Mucosa of descending colon (tissue), 3 donors: ENCODE measurements around the gene DNTTIP2. TPM values are rescaled to one million over a fixed set of nuclear protein-coding genes. Genes with fewer than 3 reads are reported as not detected.
"Not testable (repeated sequence)": the region's sequence is repeated elsewhere in the genome, so short reads cannot be mapped to it uniquely, and the experiment has no call there.

Experiments used
- ATAC-seq: fragments of 200-7000 bp; cut with Tn5 transposase; one replicate; pipeline ENCODE4 v1.9.1; 2020; ENCODE audit warnings: mild to moderate bottlenecking, moderate library complexity
- DNase-seq, 3 donors: peaks; one replicate each; pipeline ENCODE4 v3.0.0-alpha.2; 2020
- H3K36me3 ChIP-seq: fragments of 200-600 bp; one replicate; pipeline ENCODE4 v1.8.0; 2021; ENCODE audit warnings: low read depth, mild to moderate bottlenecking
- H3K4me1 ChIP-seq: fragments of 200-600 bp; one replicate; pipeline ENCODE4 v1.8.0; 2021; ENCODE audit warnings: low read depth, mild to moderate bottlenecking
- H3K4me3 ChIP-seq: fragments of 200-600 bp; one replicate; pipeline ENCODE4 v1.8.0; 2021; ENCODE audit warnings: mild to moderate bottlenecking
- H3K9me3 ChIP-seq: fragments of 200-600 bp; one replicate; pipeline ENCODE4 v1.8.0; 2021; ENCODE audit warnings: mild to moderate bottlenecking
- intact Hi-C, 2 donors: fragments of 100-400 bp; cut with DNase I in 1 of 2; cut with micrococcal nuclease in 1 of 2; formaldehyde crosslinking; loops; one replicate each; pipeline versions ENCODE4 v1.11.0 to v1.11.1; 2022; cut with DNase I, micrococcal nuclease
- total RNA-seq, 3 donors: library from RNA; stranded (reverse); fragmentation: NEBNext Ultra II Directional in 2 of 3; extraction: Animal tissue kit (Norgen Biotek cat#: 25700) in 2 of 3; gene quantifications; one replicate each; pipeline versions ENCODE4 v1.2.1 to v1.2.4, GENCODE V29; 2021 to 2023
- TF ChIP-seq, protein P1 (sequence below): fragments of 200-600 bp; IDR thresholded peaks from one replicate; pipeline ENCODE4 v1.8.0; 2022; ENCODE audit warnings: antibody characterized with exemption, mild to moderate bottlenecking
- donor health status: DM: no; HTN: no; CAD: no; lungs with moderate emphysema.
- donor health status: DM: no; HTN: no; CAD: no.
- donor health status: DM: no; HTN: yes; CAD: no.

Gene DNTTIP2
- total RNA-seq, 3 donors from 2014 or later = 29.0 to 52.7 (median 29.5) TPM

- no peak for DNase-seq
These were observed 39.7 kb downstream of the DNTTIP2 start for GRCh38 chr1:93839307-93839706.

DNA sequence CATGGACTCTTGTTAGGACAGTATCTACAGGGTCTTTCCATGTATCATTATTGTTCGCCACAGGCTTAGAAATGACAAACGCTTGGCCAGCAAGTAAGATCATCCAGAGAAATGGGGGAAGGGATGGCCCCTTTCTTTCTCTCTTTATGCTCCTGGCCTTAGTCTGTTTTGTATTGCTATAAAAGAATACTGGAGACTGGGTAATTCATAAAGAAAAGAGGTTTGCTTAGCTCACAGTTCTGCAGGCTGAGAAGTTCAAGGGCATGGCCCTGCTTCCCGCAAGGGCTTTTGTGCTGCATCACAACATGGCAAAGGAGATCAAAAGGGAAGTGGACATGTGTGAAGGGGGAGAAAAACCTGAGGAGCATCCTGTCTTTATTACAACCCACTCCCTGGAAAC lies 41.0 kb downstream of the DNTTIP2 start:
- Histone ChIP-seq H3K9me3 (peaks cover 10% of the 10 kb centered on the region), H3K4me3 (no peak overlapping the region), H3K36me3 (no peaks in the 10 kb centered on the region), H3K4me1 (no peaks in the 10 kb centered on the region)
- TF ChIP-seq, protein P1, sequence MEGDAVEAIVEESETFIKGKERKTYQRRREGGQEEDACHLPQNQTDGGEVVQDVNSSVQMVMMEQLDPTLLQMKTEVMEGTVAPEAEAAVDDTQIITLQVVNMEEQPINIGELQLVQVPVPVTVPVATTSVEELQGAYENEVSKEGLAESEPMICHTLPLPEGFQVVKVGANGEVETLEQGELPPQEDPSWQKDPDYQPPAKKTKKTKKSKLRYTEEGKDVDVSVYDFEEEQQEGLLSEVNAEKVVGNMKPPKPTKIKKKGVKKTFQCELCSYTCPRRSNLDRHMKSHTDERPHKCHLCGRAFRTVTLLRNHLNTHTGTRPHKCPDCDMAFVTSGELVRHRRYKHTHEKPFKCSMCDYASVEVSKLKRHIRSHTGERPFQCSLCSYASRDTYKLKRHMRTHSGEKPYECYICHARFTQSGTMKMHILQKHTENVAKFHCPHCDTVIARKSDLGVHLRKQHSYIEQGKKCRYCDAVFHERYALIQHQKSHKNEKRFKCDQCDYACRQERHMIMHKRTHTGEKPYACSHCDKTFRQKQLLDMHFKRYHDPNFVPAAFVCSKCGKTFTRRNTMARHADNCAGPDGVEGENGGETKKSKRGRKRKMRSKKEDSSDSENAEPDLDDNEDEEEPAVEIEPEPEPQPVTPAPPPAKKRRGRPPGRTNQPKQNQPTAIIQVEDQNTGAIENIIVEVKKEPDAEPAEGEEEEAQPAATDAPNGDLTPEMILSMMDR = no peak
- intact Hi-C loops = no loop called here
- ATAC-seq = no peak
- DNase-seq = no peak

More at GRCh38 chr1:93839307-93839706, 39.7 kb downstream of the DNTTIP2 start:
- H3K4me3 ChIP-seq = no peak overlapping the region
- TF ChIP-seq, protein P1 = no peak
- no peak for ATAC-seq
- intact Hi-C loops = no loop called here
- H3K4me1 ChIP-seq = no peaks in the 10 kb centered on the region
- no peaks in the 10 kb centered on the region for H3K36me3 ChIP-seq
- no peaks in the 10 kb centered on the region for H3K9me3 ChIP-seq

- H3K36me3 ChIP-seq, ATAC-seq, H3K4me3 ChIP-seq, H3K4me1 ChIP-seq, intact Hi-C loops, DNase-seq: not testable (repeated sequence)
- peaks cover 17% of the 10 kb centered on the region for H3K9me3 ChIP-seq
These were observed 45.7 kb downstream of the DNTTIP2 start for GRCh38 chr1:93833293-93833692.

- no peak overlapping the region for H3K4me3 ChIP-seq
- no peak for DNase-seq
- peaks cover 17% of the 10 kb centered on the region for H3K9me3 ChIP-seq
- ATAC-seq = no peak
- intact Hi-C loops = no loop called here
- H3K36me3 ChIP-seq = no peaks in the 10 kb centered on the region
- no peaks in the 10 kb centered on the region for H3K4me1 ChIP-seq
- TF ChIP-seq, protein P1 = no peak
These were observed 49.9 kb downstream of the DNTTIP2 start for GRCh38 chr1:93829061-93829460.

GRCh38 chr1:93828367-93828755 lies 50.6 kb downstream of the DNTTIP2 start:
- H3K9me3 ChIP-seq = peaks cover 12% of the 10 kb centered on the region
- no peak overlapping the region for H3K4me3 ChIP-seq
- ATAC-seq = no peak
- TF ChIP-seq, protein P1 = no peak
- intact Hi-C loops = no loop called here
- H3K4me1 ChIP-seq = no peaks in the 10 kb centered on the region
- no peaks in the 10 kb centered on the region for H3K36me3 ChIP-seq
- DNase-seq = no peak

- Histone ChIP-seq H3K36me3 (no peaks in the 10 kb centered on the region), H3K4me3 (no peak overlapping the region), H3K4me1 (no peaks in the 10 kb centered on the region), H3K9me3 (peaks cover 6% of the 10 kb centered on the region)
- ATAC-seq = no peak
- intact Hi-C loops = no loop called here
- TF ChIP-seq, protein P1 = no peak
- no peak for DNase-seq
These were observed 51.2 kb downstream of the DNTTIP2 start for GRCh38 chr1:93827633-93828366.
